SJSA1 (cell line): ENCODE data around the gene PRDM11. TPM values are rescaled to one million over a fixed set of nuclear protein-coding genes. Genes with fewer than 3 reads are reported as not detected.

ENCODE experiments used
- DNase-seq, 2 experiments: peaks; one replicate each; pipeline ENCODE4 v3.0.0-alpha.2; 2015 to 2020; ENCODE audit warnings: low spot score in 2 of 2, low read depth in 1 of 2
- H3K27ac ChIP-seq: fragments of 250-450 bp; sonication (Bioruptor Pico); 2 replicates; pipeline ENCODE4 v1.5.1; 2020; ENCODE audit warnings: mild to moderate bottlenecking, moderate library complexity
- H3K27me3 ChIP-seq: fragments of 250-450 bp; sonication (Bioruptor Pico); replicated peaks from 2 replicates; pipeline ENCODE4 v1.5.1; 2020; ENCODE audit warnings: mild to moderate bottlenecking, moderate library complexity
- H3K36me3 ChIP-seq: fragments of 250-450 bp; sonication (Bioruptor Pico); 2 replicates; pipeline ENCODE4 v1.5.1; 2020; ENCODE audit warnings: mild to moderate bottlenecking
- H3K4me1 ChIP-seq: fragments of 250-450 bp; sonication (Bioruptor Pico); replicated peaks from 2 replicates; pipeline ENCODE4 v1.6.1; 2021; ENCODE audit warnings: mild to moderate bottlenecking
- H3K4me3 ChIP-seq: fragments of 250-450 bp; sonication (Bioruptor Pico); 2 replicates; pipeline ENCODE4 v1.5.1; 2020; ENCODE audit warnings: mild to moderate bottlenecking
- H3K9me3 ChIP-seq: fragments of 250-450 bp; sonication (Bioruptor Pico); replicated peaks from 2 replicates; pipeline ENCODE4 v1.5.1; 2020; ENCODE audit warnings: mild to moderate bottlenecking
- total RNA-seq: library from RNA; depleted of rRNA; stranded (reverse); fragments of >200 nt; shearing (Covaris generic); gene quantifications from 2 replicates; pipeline ENCODE4 v1.2.3, GENCODE V29; 2014; rRNA removed

The PRDM11 gene
- total RNA-seq = 3.4 and 6.7 TPM in 2 replicates

DNA sequence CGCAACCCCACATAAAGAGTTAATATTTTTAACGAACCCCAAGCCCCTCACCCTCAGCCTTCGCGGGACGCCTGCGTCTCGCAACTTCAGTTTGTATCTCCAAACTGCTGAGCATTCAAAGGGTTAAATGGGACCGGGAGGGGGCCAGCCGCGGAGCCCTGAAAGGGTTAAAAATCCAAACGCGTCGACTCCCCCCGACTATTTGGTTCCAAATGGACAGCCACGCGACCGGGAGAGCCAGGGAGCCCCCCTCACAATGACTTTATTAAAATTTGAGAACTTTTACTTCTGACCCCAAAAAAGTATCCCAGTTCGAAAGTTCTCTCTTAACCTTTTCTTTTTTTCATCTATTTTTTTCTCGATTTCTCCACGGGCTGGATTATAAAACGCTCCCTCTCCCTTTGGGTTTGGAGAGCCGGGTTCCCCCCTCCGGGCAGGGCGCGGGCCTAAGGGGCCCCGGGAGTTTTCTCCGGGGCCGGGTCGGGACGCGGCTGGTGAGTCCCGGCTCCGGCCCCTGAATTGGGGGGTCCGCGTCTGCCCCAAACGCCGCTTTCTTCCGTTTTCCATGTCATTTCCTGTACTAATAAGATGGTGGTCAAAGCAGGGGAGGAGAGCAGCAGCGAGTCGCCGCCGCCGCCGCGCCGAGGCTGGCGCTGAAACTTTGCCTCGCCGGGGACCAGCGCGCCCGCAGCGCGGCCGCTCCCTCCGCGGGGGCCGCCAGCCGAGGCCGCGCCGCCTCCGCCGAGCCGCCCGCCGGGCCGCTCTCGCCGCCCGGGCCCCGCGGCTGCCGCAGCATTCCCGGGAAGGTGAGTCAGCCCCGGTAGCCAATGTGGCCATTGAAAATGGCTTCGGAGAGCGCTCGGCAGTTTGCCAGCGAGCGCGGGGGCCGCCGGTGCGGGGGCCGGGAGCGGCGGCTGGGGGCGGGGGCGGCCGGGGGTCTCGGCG is at the start of gene PRDM11:
TSS of gene PRDM11 (plus strand) at position 568 of the 945 bp plus-strand sequence. CDS start 35,128 bp downstream, outside the sequence.
- Histone ChIP-seq H3K27ac (peak within 1 kb of the TSS; percentile 98), H3K27me3 (no peaks in the 10 kb centered on the region; the same call in none of the 2 replicates), H3K4me3 (peak within 1 kb of the TSS; percentile 69), H3K4me1 (peaks cover 17% of the 10 kb centered on the region), H3K9me3 (no peaks in the 10 kb centered on the region; the same call in 1 of the 2 replicates), H3K36me3 (peaks cover 3% of the 10 kb centered on the region; the same call in 1 of the 2 replicates)
- peak; percentile 70 to 92 for DNase-seq

- Histone ChIP-seq H3K27me3 (peaks cover 10% of the 10 kb centered on the region; the same call in 1 of the 2 replicates), H3K9me3 (no peaks in the 10 kb centered on the region), H3K4me3 (no peak overlapping the region), H3K36me3 (no peaks in the 10 kb centered on the region), H3K4me1 (peaks cover 20% of the 10 kb centered on the region), H3K27ac (no peak overlapping the region)
- DNase-seq = peak; percentile 46 to 65
These were observed 48.5 kb upstream of the PRDM11 start for GRCh38 chr11:45097721-45098493.

DNA sequence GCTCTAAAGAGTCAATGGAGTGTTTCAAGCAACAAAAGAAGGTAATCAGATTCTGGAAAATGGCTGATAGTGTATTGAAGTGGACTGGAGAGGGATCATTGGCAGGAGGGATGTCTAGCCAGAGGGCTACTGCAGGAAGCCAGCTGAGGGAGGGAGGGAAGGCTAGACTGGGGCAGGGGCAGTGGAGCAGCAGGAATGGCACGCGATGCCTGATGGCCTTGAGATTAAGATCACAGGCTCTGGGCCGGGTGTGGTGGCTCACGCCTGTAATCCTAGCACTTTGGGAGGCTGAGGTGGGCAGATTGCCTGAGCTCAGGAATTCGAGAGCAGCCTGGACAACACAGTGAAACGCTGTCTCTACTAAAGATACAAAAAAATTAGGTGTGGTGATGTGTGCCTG is 47.5 kb upstream of the PRDM11 start:
- no peak overlapping the region for H3K27ac ChIP-seq
- peaks cover 14% of the 10 kb centered on the region for H3K4me1 ChIP-seq
- peak in 1 of 2 experiments; percentile 35 for DNase-seq
- H3K4me3 ChIP-seq = no peak overlapping the region
- H3K36me3 ChIP-seq = no peaks in the 10 kb centered on the region
- no peaks in the 10 kb centered on the region for H3K9me3 ChIP-seq
- peaks cover 10% of the 10 kb centered on the region; the same call in 1 of the 2 replicates for H3K27me3 ChIP-seq

DNA sequence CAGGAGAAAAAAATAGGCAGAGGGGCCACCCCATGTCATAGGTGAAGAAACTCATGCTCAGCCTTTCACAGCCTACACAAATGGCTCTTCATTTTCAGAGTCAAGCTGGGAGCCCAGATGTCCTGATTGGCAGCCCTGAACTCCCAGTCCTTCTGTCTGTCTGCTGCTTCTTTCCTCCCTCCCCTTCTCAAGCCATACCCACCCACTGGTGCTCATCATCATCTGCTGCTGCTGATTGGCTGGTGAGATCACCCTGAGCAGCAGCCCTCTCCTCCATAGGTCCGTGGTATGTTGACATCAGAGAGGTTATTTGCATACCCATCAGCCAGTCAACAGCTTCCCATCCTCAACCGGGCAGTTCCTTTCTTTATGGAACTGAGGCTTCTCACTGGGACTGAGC is 46.1 kb upstream of the PRDM11 start:
- peaks cover 12% of the 10 kb centered on the region for H3K4me1 ChIP-seq
- peak; percentile 33 to 55 for DNase-seq
- no peak overlapping the region for H3K27ac ChIP-seq
- H3K27me3 ChIP-seq = peaks cover 10% of the 10 kb centered on the region; the same call in 1 of the 2 replicates
- H3K36me3 ChIP-seq = no peaks in the 10 kb centered on the region
- no peaks in the 10 kb centered on the region for H3K9me3 ChIP-seq
- H3K4me3 ChIP-seq = no peak overlapping the region

GRCh38 chr11:45102361-45102809 is 44.1 kb upstream of the PRDM11 start:
- H3K9me3 ChIP-seq = no peaks in the 10 kb centered on the region
- H3K36me3 ChIP-seq = no peaks in the 10 kb centered on the region
- peaks cover 12% of the 10 kb centered on the region for H3K4me1 ChIP-seq
- H3K27me3 ChIP-seq = peaks cover 5% of the 10 kb centered on the region; the same call in 1 of the 2 replicates
- no peak overlapping the region for H3K27ac ChIP-seq
- no peak overlapping the region for H3K4me3 ChIP-seq
- DNase-seq = no peak

GRCh38 chr11:45102810-45103621 is 43.4 kb upstream of the PRDM11 start:
- H3K9me3 ChIP-seq = no peaks in the 10 kb centered on the region
- peak overlapping the region; percentile 7; the same call in 1 of the 2 replicates for H3K4me3 ChIP-seq
- H3K27me3 ChIP-seq = no peaks in the 10 kb centered on the region; the same call in 1 of the 2 replicates
- H3K4me1 ChIP-seq = peaks cover 12% of the 10 kb centered on the region
- H3K36me3 ChIP-seq = no peaks in the 10 kb centered on the region
- H3K27ac ChIP-seq = peak overlapping the region; percentile 26; the same call in 1 of the 2 replicates
- DNase-seq = peak; percentile 92 to 97

GRCh38 chr11:45104006-45104789 is 42.2 kb upstream of the PRDM11 start:
- H3K27ac ChIP-seq = no peak overlapping the region
- H3K36me3 ChIP-seq = no peaks in the 10 kb centered on the region
- no peak overlapping the region for H3K4me3 ChIP-seq
- H3K9me3 ChIP-seq = no peaks in the 10 kb centered on the region
- peak in 1 of 2 experiments; percentile 35 for DNase-seq
- H3K4me1 ChIP-seq = peaks cover 12% of the 10 kb centered on the region
- no peaks in the 10 kb centered on the region; the same call in 1 of the 2 replicates for H3K27me3 ChIP-seq

- DNase-seq = peak in 1 of 2 experiments; percentile 32
- no peaks in the 10 kb centered on the region; the same call in 1 of the 2 replicates for H3K27me3 ChIP-seq
- peaks cover 12% of the 10 kb centered on the region for H3K4me1 ChIP-seq
- no peaks in the 10 kb centered on the region for H3K36me3 ChIP-seq
- H3K4me3 ChIP-seq = no peak overlapping the region
- H3K9me3 ChIP-seq = no peaks in the 10 kb centered on the region
- H3K27ac ChIP-seq = no peak overlapping the region
These were observed 41.7 kb upstream of the PRDM11 start for GRCh38 chr11:45104790-45105084.

DNA sequence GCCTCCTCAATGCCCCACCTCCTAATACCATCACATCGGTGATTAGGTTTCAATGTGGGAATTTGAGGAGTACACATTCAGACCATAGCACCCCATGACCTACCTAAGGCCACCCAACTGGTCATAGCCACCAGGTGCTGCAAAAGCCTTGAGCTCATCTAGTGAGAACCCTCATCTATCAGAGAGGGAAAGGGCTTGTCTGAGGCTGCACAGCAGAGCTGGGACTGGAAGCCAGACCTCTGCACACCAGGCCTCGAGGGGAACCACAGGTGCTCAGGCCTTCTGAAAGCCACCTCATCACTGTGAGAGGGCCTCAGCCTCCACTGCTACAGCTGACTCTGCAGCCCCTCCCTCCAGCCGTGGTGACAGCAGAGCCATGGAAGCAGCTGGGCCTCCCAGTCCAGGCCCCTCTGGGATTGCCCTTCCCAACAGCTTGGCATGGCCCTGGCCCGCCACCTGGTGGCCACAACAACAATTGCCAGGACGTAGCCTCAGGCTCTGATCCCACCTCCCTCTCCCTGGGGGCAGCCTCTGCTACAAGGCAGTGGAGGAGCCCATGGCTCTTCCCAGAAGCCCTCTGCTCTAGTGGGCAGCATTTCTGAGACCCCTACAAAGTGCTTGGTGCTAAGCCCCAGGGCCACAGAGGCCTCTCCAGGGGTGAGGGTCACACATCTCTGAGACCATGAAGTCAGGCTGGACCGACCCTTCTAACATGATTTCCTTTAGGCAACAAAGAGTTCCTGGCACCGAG is 41.0 kb upstream of the PRDM11 start:
- peak; percentile 76 to 89 for DNase-seq
- Histone ChIP-seq H3K4me3 (no peak overlapping the region), H3K36me3 (no peaks in the 10 kb centered on the region), H3K27ac (no peak overlapping the region), H3K9me3 (no peaks in the 10 kb centered on the region), H3K4me1 (peaks cover 12% of the 10 kb centered on the region), H3K27me3 (no peaks in the 10 kb centered on the region)

DNA sequence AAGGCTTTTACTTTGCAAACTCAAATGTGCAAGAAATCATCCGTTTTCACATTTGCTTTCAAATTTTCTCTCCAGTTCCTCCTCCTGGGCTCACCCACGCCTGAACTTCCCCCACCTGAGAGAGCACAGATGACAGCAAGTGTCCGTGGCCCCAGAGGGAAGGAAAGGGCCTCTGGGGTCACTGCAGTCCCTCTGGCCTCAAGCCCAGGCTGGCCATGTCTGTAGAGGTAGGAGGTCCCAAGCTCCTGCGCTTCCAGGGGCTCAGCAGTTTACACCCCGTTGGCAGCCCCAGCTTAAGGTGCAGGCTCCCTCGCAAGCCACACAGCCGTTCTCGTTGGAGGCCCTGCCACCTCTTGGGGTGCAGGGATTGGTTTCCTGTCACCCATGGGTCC is 40.5 kb upstream of the PRDM11 start:
- Histone ChIP-seq H3K36me3 (no peaks in the 10 kb centered on the region), H3K9me3 (no peaks in the 10 kb centered on the region)

DNA sequence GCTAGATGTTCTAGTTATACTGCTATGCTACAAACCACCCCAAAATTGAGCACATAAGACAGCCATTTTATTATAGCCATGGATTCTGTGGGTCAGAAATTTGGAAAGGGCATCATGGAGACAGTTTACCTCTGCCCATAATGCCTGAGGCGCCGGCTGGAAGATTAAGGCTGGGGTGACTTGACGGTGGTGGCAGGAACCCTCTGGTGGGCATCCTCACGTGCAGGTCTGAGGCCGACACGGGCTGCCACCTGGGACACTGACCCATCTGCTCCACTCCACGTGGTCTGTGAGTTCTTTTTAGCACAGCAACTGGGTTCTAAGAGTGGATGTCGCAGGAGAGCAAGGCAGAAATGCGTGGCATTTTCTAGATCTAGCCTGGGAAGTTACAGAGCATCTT is 40.0 kb upstream of the PRDM11 start:
- Histone ChIP-seq H3K27ac (no peak overlapping the region), H3K27me3 (no peaks in the 10 kb centered on the region), H3K9me3 (no peaks in the 10 kb centered on the region), H3K4me1 (peaks cover 12% of the 10 kb centered on the region), H3K36me3 (no peaks in the 10 kb centered on the region), H3K4me3 (no peak overlapping the region)
- DNase-seq = no peak

More for the DNA sequence above, 40.5 kb upstream of the PRDM11 start:
- Histone ChIP-seq H3K27ac (no peak overlapping the region), H3K27me3 (no peaks in the 10 kb centered on the region), H3K4me3 (no peak overlapping the region), H3K4me1 (peaks cover 12% of the 10 kb centered on the region)
- no peak for DNase-seq

- Histone ChIP-seq H3K4me3 (no peak overlapping the region), H3K27ac (no peak overlapping the region), H3K36me3 (no peaks in the 10 kb centered on the region), H3K4me1 (peaks cover 12% of the 10 kb centered on the region), H3K9me3 (no peaks in the 10 kb centered on the region), H3K27me3 (peaks cover 4% of the 10 kb centered on the region)
- DNase-seq = no peak
These were observed 39.4 kb upstream of the PRDM11 start for GRCh38 chr11:45107029-45107428.
